Keratinocyte (primary cell): ENCODE measurements around the gene TRAPPC2.

Source experiments
- CTCF ChIP-seq, 3 experiments: IDR thresholded peaks in 1 of 3; conservative IDR thresholded peaks in 1 of 3; optimal IDR thresholded peaks in 1 of 3; 2 replicates in 2 of 3; 3 replicates in 1 of 3; pipeline versions ENCODE3 to v1.5.1; 2011; ENCODE audit warnings: low read length in 3 of 3, mild to moderate bottlenecking in 3 of 3, moderate library complexity in 2 of 3, control low read depth in 1 of 3, inconsistent platforms in 1 of 3; ENCODE audit not compliant: insufficient read depth in 2 of 3; ENCODE audit errors: extremely low read depth in 1 of 3
- EZH2 ChIP-seq: IDR thresholded peaks from one replicate; pipeline ENCODE4 v1.6.1; 2012; ENCODE audit warnings: inconsistent platforms, mild to moderate bottlenecking, low read length, moderate library complexity

- TF ChIP-seq CTCF (optimal IDR thresholded peaks at IDR 0.05 in 1 of 3, IDR thresholded peaks at IDR 0.05 in 1 of 3, conservative IDR thresholded peaks at IDR 0.05 in 1 of 3; ENCODE audit: extremely low read depth in 1 of 3, insufficient read depth in 2 of 3, low read length in 3 of 3) (no peak), EZH2 (no peak)
These were observed 35.7 kb upstream of the TRAPPC2 start for GRCh38 chrX:13770013-13770535.
